ENCODE results near the gene CHRM5.

CHRM5 gene

GRCh38 chr15:34102175-34102925 lies 134.1 kb downstream of the CHRM5 start:
- FAIRE-seq, result no peak

- no peak for FAIRE-seq
Observed at GRCh38 chr15:34106423-34106822, 138.1 kb downstream of the CHRM5 start.

GRCh38 chr15:34107315-34107714 lies 139.0 kb downstream of the CHRM5 start:
- FAIRE-seq, result no peak

DNA sequence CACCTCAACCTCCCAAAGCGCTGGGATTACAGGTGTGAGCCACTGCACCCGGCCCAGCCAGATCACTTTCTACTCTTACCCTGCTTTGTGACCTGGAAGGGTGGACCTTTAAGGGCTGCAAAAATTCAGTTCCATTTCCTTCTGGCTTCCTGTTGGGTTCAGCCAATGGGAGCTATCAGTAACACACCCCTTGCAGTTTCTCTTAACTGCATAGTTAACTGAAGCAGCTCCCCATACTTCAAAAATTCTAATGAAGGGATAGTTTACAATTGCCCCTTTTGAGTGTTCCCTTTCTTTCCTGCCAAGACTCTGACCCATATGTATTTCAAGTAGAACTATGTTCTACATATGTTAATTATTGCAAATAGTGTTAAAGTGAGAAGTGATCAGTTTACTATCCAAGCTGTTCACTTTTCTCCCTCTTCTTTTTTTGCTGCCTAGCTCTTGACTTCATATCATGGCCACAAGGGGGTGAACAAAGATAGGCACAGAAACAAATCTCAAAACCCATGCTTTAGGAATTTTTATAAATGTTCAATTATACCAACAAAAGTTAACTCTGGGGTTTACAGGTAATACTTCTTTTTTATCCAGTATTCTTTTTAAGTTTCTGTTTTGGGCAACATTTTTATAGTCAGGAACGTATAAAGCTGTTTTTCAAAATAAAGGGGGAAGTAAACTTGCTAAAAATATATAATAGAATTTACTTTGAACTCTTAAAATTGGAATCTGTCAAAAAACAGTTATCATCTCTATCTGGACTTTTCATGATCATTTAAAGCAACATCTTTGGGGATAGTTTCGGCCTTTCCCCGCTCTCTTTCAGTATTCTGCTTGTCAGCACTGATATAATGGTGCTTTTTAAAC lies 141.7 kb downstream of the CHRM5 start:
- FAIRE-seq, result no peak

DNA sequence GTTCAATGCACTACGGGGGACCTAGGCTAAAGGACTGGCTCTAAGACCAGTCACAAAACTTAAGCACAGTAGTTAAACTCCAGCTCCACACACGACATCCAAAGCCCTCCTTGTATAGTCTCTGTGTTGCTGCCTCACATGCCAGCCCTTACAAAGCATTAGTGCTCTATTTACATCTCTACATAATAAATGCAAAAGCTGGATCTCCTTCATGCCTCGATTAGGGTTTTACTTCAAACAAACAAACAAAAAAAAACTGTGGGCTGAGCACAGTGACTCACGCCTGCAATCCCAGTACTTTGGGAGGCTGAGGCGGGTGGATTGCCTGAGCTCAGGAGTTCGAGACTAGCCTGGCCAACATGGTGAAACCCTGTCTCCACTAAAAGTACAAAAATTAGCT lies 143.2 kb downstream of the CHRM5 start:
- FAIRE-seq, result no peak

- no peak for FAIRE-seq
Observed at GRCh38 chr15:34114215-34114614, 145.9 kb downstream of the CHRM5 start.

- no peak for FAIRE-seq
Observed at GRCh38 chr15:34114739-34115138, 146.4 kb downstream of the CHRM5 start.

GRCh38 chr15:34116620-34117019 lies 148.3 kb downstream of the CHRM5 start:
- FAIRE-seq, result no peak

Measured in colon (tissue), 2 donors.